Hepatocyte (in vitro differentiated cells): Measurements from ENCODE around the gene ANKS6.

ENCODE experiments used
- CTCF ChIP-seq: fragments of 200-600 bp; sonication (generic); IDR thresholded peaks from 2 replicates; pipeline ENCODE4 v1.5.1; 2016; ENCODE audit warnings: antibody characterized with exemption, mild to moderate bottlenecking; ENCODE audit not compliant: poor library complexity
- EZH2 ChIP-seq: fragments of 200-600 bp; sonication (generic); IDR thresholded peaks from 2 replicates; pipeline ENCODE4 v1.6.1; 2016; ENCODE audit warnings: antibody characterized with exemption, mild to moderate bottlenecking, borderline replicate concordance
- EZH2phosphoT487 ChIP-seq: fragments of 200-600 bp; sonication (generic); IDR thresholded peaks from one replicate; pipeline ENCODE4 v1.6.1; 2018; ENCODE audit warnings: antibody characterized with exemption, mild to moderate bottlenecking, low read depth, moderate library complexity; ENCODE audit not compliant: unreplicated experiment, severe bottlenecking

GRCh38 chr9:98755006-98755618, 41.2 kb downstream of the ANKS6 start:
- TF ChIP-seq CTCF (no peak), EZH2 (no peak), EZH2phosphoT487 (no peak)
